OCI-LY7 (cell line): ENCODE results near the gene DNAH14. TPM values are rescaled to one million over a fixed set of nuclear protein-coding genes. Genes with fewer than 3 reads are reported as not detected.
"Not testable (repeated sequence)": the region's sequence is repeated elsewhere in the genome, so short reads cannot be mapped to it uniquely, and the experiment has no call there.

ENCODE experiments used
- BruUV-seq: library from RNA; stranded (reverse); fragments of 400-500 nt; replicated peaks from 2 replicates; lab custom pipeline; 2021; lab: Mats Ljungman, UMichigan
- CTCF ChIA-PET: fragments of 300-600 bp; sonication (Branson Sonifier 250); formaldehyde crosslinking; loops from one replicate; lab custom pipeline; 2022; ENCODE audit warnings: antibody characterized with exemption; ENCODE audit not compliant: unreplicated experiment; lab: Charles Lee
- POLR2A ChIA-PET: fragments of 300-600 bp; sonication (Branson Sonifier 250); formaldehyde crosslinking; loops from one replicate; lab custom pipeline; 2022; ENCODE audit warnings: antibody characterized with exemption; lab: Charles Lee
- DNase-seq: peaks from one replicate; pipeline ENCODE4 v3.0.0-alpha.2; 2015; ENCODE audit warnings: low spot score
- H2AFZ ChIP-seq: fragments of 200-600 bp; sonication (generic), shearing (Covaris generic); 2 replicates; pipeline ENCODE4 v1.6.1; 2014; ENCODE audit warnings: mild to moderate bottlenecking, antibody characterized with exemption, low read length, moderate library complexity
- H3K27ac ChIP-seq: fragments of 200-600 bp; sonication (generic); 2 replicates; pipeline ENCODE4 v1.5.1; 2014; ENCODE audit warnings: mixed run types, low read depth, mild to moderate bottlenecking, moderate library complexity, low read length, inconsistent platforms; ENCODE audit not compliant: poor library complexity, severe bottlenecking
- H3K36me3 ChIP-seq: fragments of 200-600 bp; sonication (generic); 2 replicates; pipeline ENCODE4 v1.6.1; 2014; ENCODE audit warnings: mild to moderate bottlenecking, antibody characterized with exemption, low read length, moderate library complexity, mixed read lengths; ENCODE audit not compliant: insufficient read depth
- H3K4me1 ChIP-seq: fragments of 200-600 bp; sonication (generic); 2 replicates; pipeline ENCODE4 v1.5.1; 2014; ENCODE audit warnings: mild to moderate bottlenecking, low read length; ENCODE audit not compliant: insufficient read depth, poor library complexity, severe bottlenecking
- H3K4me2 ChIP-seq: fragments of 200-600 bp; sonication (generic); 2 replicates; pipeline ENCODE4 v1.6.1; 2014; ENCODE audit warnings: mild to moderate bottlenecking, low read length
- H3K4me3 ChIP-seq: fragments of 200-600 bp; sonication (generic); 2 replicates; pipeline ENCODE4 v1.5.1; 2014; ENCODE audit warnings: mild to moderate bottlenecking, low read depth, low read length; ENCODE audit not compliant: poor library complexity, severe bottlenecking
- H3K79me2 ChIP-seq: fragments of 200-600 bp; sonication (generic); 2 replicates; pipeline ENCODE4 v1.6.1; 2016; ENCODE audit warnings: low read depth, mild to moderate bottlenecking, low read length, moderate library complexity, mixed read lengths; ENCODE audit not compliant: insufficient read depth
- H3K9me2 ChIP-seq: fragments of 200-600 bp; sonication (generic); 2 replicates; pipeline ENCODE4 v1.6.1; 2016; ENCODE audit warnings: mild to moderate bottlenecking, low read length, mixed read lengths; ENCODE audit not compliant: insufficient read depth
- H3K9me3 ChIP-seq: fragments of 200-600 bp; sonication (generic); 2 replicates; pipeline ENCODE4 v1.6.1; 2014; ENCODE audit warnings: mild to moderate bottlenecking, mixed run types, low read length, mixed read lengths
- H4K20me1 ChIP-seq: fragments of 200-600 bp; sonication (generic); 2 replicates; pipeline ENCODE4 v1.6.1; 2014; ENCODE audit warnings: mild to moderate bottlenecking, antibody characterized with exemption, low read length, moderate library complexity, mixed read lengths; ENCODE audit not compliant: insufficient read depth
- CTCF ChIP-seq: fragments of 200-600 bp; sonication (generic); conservative IDR thresholded peaks from 2 replicates; pipeline ENCODE4 v1.5.1; 2014; ENCODE audit warnings: mild to moderate bottlenecking, antibody characterized with exemption, low read length, moderate library complexity, mixed read lengths
- EZH2phosphoT487 ChIP-seq: fragments of 200-600 bp; sonication (generic); IDR thresholded peaks from 2 replicates; pipeline ENCODE4 v1.6.1; 2018; ENCODE audit warnings: low read depth, borderline replicate concordance, mild to moderate bottlenecking, mixed run types, antibody characterized with exemption, low read length, moderate library complexity, mixed read lengths
- intact Hi-C: fragments of 100-400 bp; cut with micrococcal nuclease; formaldehyde crosslinking; loops from one replicate; pipeline ENCODE4 v1.10.0; 2022; ENCODE audit not compliant: unreplicated experiment
- total RNA-seq, 2 experiments: library from RNA; depleted of rRNA in 1 of 2; stranded (reverse); fragments of >200 nt in 1 of 2; shearing (Covaris generic) in 1 of 2; gene quantifications; 2 replicates each; pipeline ENCODE4 v1.2.3, GENCODE V29; 2014 to 2022

DNAH14 gene
- total RNA-seq, 2 experiments from 2014 or later: not detected

GRCh38 chr1:225228871-225229303 lies 299.4 kb downstream of the DNAH14 start:
- no peak overlapping the region for H3K4me3 ChIP-seq
- H3K36me3 ChIP-seq: no peaks in the 10 kb centered on the region
- CTCF ChIA-PET: no interaction called here
- POLR2A ChIA-PET: interaction anchor here (0.7 kb wide), 1 partner anchor 1276 kb away, joined by 3 read pairs; no protein-coding TSS in a partner anchor
- DNase-seq: no peak
- no peak for TF ChIP-seq CTCF
- TF ChIP-seq EZH2phosphoT487: no peak
- H3K79me2 ChIP-seq: no peaks in the 10 kb centered on the region
- no peak overlapping the region for H3K27ac ChIP-seq
- intact Hi-C loops: no loop called here
- H3K4me2 ChIP-seq: no peak overlapping the region
- H3K9me2 ChIP-seq: no peaks in the 10 kb centered on the region
- no peaks in the 10 kb centered on the region for H4K20me1 ChIP-seq
- no TSS peak for BruUV-seq
- H2AFZ ChIP-seq: no peak overlapping the region
- no peaks in the 10 kb centered on the region for H3K9me3 ChIP-seq
- H3K4me1 ChIP-seq: no peaks in the 10 kb centered on the region

DNA sequence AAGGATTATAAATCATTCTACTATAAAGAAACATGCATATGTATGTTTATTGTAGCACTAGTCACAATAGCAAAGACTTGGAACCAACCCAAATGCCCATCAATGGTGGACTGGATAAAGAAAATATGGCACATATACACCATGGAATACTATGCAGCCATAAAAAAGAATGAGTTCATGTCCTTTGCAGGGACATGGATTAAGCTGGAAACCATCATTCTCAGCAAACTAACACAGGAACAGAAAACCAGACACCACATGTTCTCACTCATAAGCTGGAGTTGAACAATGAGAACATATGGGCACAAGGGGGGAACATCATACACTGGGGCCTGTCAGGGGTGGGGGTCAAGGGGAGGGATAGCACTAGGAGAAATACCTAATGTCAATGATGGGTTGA lies 300.0 kb downstream of the DNAH14 start:
- H3K36me3 ChIP-seq, POLR2A ChIA-PET, H3K79me2 ChIP-seq, BruUV-seq, H4K20me1 ChIP-seq, H3K27ac ChIP-seq, H2AFZ ChIP-seq, CTCF ChIA-PET, DNase-seq, H3K9me3 ChIP-seq, H3K4me2 ChIP-seq, H3K4me3 ChIP-seq, intact Hi-C loops, H3K9me2 ChIP-seq, H3K4me1 ChIP-seq: not testable (repeated sequence)

- TF ChIP-seq EZH2phosphoT487 (no peak), CTCF (no peak)
- DNase-seq: no peak
- H3K9me3 ChIP-seq: no peaks in the 10 kb centered on the region
- no peaks in the 10 kb centered on the region for H4K20me1 ChIP-seq
- intact Hi-C loops: no loop called here
- no peak overlapping the region for H3K4me2 ChIP-seq
- no peaks in the 10 kb centered on the region for H3K36me3 ChIP-seq
- no peaks in the 10 kb centered on the region for H3K79me2 ChIP-seq
- no peak overlapping the region for H3K27ac ChIP-seq
- CTCF ChIA-PET: no interaction called here
- H3K9me2 ChIP-seq: no peaks in the 10 kb centered on the region
- POLR2A ChIA-PET: interaction anchor here (0.9 to 1.1 kb wide), 2 partner anchors 10 to 47 kb away, joined by 3 read pairs; no protein-coding TSS in a partner anchor
- H2AFZ ChIP-seq: no peak overlapping the region
- no peak overlapping the region for H3K4me3 ChIP-seq
- no peaks in the 10 kb centered on the region for H3K4me1 ChIP-seq
- no TSS peak for BruUV-seq
Measured at GRCh38 chr1:225230483-225230882, 301.0 kb downstream of the DNAH14 start.

DNA sequence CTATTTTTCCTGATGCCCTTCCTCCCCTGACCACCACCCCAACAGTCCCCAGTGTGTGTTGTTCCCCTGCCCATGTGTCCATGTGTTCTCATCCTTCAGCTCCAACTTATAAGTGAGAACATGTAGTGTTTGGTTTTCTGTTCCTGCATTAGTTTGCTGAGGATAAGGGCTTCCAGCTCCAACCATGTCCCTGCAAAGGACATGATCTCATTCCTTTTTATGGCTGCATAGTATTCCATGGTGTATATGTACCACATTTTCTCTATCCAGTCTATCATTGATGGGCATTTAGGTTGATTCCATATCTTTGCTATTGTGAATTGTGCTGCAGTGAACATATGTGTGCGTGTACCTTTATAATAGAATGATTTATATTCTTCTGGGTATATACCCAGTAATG lies 303.5 kb downstream of the DNAH14 start:
- BruUV-seq, POLR2A ChIA-PET, intact Hi-C loops, H3K4me1 ChIP-seq, H3K9me2 ChIP-seq, H3K36me3 ChIP-seq, H4K20me1 ChIP-seq, DNase-seq, H3K27ac ChIP-seq, H3K9me3 ChIP-seq, H3K4me3 ChIP-seq, H3K79me2 ChIP-seq, H2AFZ ChIP-seq, CTCF ChIA-PET, H3K4me2 ChIP-seq: not testable (repeated sequence)
